ENCODE measurements around the gene DOK7. TPM values are rescaled to one million over a fixed set of nuclear protein-coding genes. Genes with fewer than 3 reads are reported as not detected.

DOK7 gene
- total RNA-seq, 3 donors from 2014 or later: 1.3 to 3.5 TPM; not detected in 1

DNA sequence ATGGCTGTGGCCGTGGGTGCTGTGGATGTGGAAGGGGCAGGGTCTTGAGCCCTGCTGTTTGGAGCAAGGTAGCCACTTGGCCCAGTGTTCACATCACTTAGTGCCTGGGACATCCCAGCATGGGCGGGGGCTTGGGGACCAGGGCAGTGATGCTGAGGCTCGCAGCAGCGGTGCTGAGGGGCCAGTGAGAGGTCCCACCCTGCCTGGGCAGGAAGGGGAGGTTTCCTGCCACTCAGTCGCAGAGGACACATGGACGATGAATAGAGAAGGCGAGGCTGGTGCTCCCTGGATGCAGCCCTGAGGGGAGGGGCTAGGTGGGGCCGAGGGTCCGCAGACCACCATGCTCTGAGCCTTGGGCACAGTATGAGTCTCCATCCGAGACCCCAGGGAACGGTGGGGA lies 25.7 kb downstream of the DOK7 start:
- Histone ChIP-seq H3K4me1 (peaks cover 6 to 13% of the 10 kb centered on the region in 2 donors), H3K27me3 (peaks cover 0 to 48% of the 10 kb centered on the region in 2 donors), H3K36me3 (no peaks in the 10 kb centered on the region), H3K9me3 (no peaks in the 10 kb centered on the region), H3K4me3 (no peak overlapping the region), H3K27ac (no peak overlapping the region)
- TF ChIP-seq CTCF (IDR thresholded peaks at IDR 0.05) (no peak), POLR2A (IDR thresholded peaks at IDR 0.05) (no peak), POLR2AphosphoS5 (IDR thresholded peaks at IDR 0.05) (no peak)
- intact Hi-C loops (cut with DNase I; ENCODE audit: low total_unique reads): no loop called here
- DNase-seq (ENCODE audit: low spot score in 2 of 2): no peak

- no peak for DNase-seq (ENCODE audit: low spot score in 2 of 2)
- no peak overlapping the region for H3K27ac ChIP-seq
- H3K4me3 ChIP-seq: no peak overlapping the region
- no peaks in the 10 kb centered on the region for H3K9me3 ChIP-seq
- peaks cover 4 to 11% of the 10 kb centered on the region in 2 donors for H3K4me1 ChIP-seq
- intact Hi-C loops (cut with DNase I; ENCODE audit: low total_unique reads): no loop called here
- peaks cover 0 to 41% of the 10 kb centered on the region in 2 donors for H3K27me3 ChIP-seq
- no peaks in the 10 kb centered on the region for H3K36me3 ChIP-seq
- no peak for TF ChIP-seq CTCF (IDR thresholded peaks at IDR 0.05)
- TF ChIP-seq POLR2AphosphoS5 (IDR thresholded peaks at IDR 0.05): no peak
- no peak for TF ChIP-seq POLR2A (IDR thresholded peaks at IDR 0.05)
Measured at GRCh38 chr4:3489451-3489962, 26.4 kb downstream of the DOK7 start.

DNA sequence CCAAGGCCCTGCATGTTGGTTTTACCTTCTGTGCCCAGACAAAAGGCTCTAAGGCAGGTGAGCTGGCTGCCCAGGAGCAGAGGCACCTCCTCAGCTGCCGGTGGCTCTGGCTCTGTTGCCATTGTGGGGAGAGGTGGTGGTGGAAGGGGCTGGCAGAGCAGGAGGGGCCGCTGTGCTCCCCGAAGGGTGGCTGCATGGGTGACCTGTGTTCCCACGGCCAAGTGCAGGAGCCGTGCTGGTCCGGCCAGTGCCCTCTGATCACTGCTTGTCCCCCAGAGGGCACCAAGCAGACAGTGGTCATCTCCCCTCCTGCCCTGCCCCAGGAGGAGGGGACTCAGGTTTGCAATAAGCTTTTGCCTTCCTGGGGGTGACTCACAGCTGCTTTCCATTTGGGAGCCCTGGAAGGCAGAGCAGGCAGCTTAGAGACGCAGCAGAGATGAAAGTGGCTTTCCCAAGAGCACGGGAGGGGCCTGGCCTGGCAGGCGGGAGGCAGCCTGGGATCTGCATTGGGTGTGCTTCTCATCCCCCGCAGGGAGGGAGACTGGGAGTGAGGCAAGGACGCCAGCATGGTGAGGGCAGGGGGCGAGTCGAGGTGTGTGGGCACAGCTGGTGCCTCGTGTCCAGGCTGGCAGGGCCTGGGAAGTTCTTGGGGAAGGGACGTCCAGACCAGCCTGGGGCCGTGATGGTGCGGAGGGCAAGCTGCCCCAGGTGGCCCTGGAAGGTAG lies 28.7 kb downstream of the DOK7 start:
- H3K4me1 ChIP-seq: no peaks in the 10 kb centered on the region
- no peaks in the 10 kb centered on the region for H3K36me3 ChIP-seq
- no peak overlapping the region for H3K4me3 ChIP-seq
- H3K27me3 ChIP-seq: peaks cover 0 to 35% of the 10 kb centered on the region in 2 donors
- no peaks in the 10 kb centered on the region for H3K9me3 ChIP-seq
- no peak overlapping the region for H3K27ac ChIP-seq
- no peak for DNase-seq (ENCODE audit: low spot score in 2 of 2)
- intact Hi-C loops (cut with DNase I; ENCODE audit: low total_unique reads): no loop called here
- no peak for TF ChIP-seq CTCF (IDR thresholded peaks at IDR 0.05)
- no peak for TF ChIP-seq POLR2A (IDR thresholded peaks at IDR 0.05)
- TF ChIP-seq POLR2AphosphoS5 (IDR thresholded peaks at IDR 0.05): no peak

- Histone ChIP-seq H3K4me3 (no peak overlapping the region), H3K27me3 (peaks cover 0 to 34% of the 10 kb centered on the region in 2 donors), H3K9me3 (no peaks in the 10 kb centered on the region), H3K27ac (no peak overlapping the region), H3K4me1 (no peaks in the 10 kb centered on the region), H3K36me3 (no peaks in the 10 kb centered on the region)
- TF ChIP-seq POLR2A (IDR thresholded peaks at IDR 0.05) (no peak), POLR2AphosphoS5 (IDR thresholded peaks at IDR 0.05) (no peak), CTCF (IDR thresholded peaks at IDR 0.05) (no peak)
- DNase-seq (ENCODE audit: low spot score in 2 of 2): no peak
- intact Hi-C loops (cut with DNase I; ENCODE audit: low total_unique reads): no loop called here
Measured at GRCh38 chr4:3492741-3493719, 29.9 kb downstream of the DOK7 start.

Measured in breast epithelium (tissue), 4 donors.